DOHH2 (cell line): ENCODE data around the gene JAK3.

Experiments
- CTCF ChIP-seq: fragments of 200-600 bp; sonication (generic); IDR thresholded peaks from one replicate; pipeline ENCODE4 v1.5.1; 2014; ENCODE audit warnings: antibody characterized with exemption, mild to moderate bottlenecking, low read depth, low read length; ENCODE audit not compliant: poor library complexity, severe bottlenecking
- EZH2phosphoT487 ChIP-seq: fragments of 200-600 bp; sonication (generic); IDR thresholded peaks from 2 replicates; pipeline ENCODE4 v1.6.1; 2017; ENCODE audit warnings: borderline replicate concordance, mild to moderate bottlenecking, antibody characterized with exemption, low read length, moderate library complexity, mixed read lengths

GRCh38 chr19:17841371-17841809, 6.4 kb downstream of the JAK3 start:
- TF ChIP-seq CTCF (no peak), EZH2phosphoT487 (no peak)
